H1 (cell line): Measurements from ENCODE around the gene TTC32. TPM values are rescaled to one million over a fixed set of nuclear protein-coding genes. Genes with fewer than 3 reads are reported as not detected.

ENCODE experiments used
- CTCF ChIA-PET: fragments of 300-600 bp; sonication (Branson Sonifier 250); formaldehyde crosslinking; loops from one replicate; lab custom pipeline; 2021; ENCODE audit not compliant: partially characterized antibody; lab: Charles Lee
- POLR2A ChIA-PET: fragments of 300-600 bp; sonication (Branson Sonifier 250); formaldehyde crosslinking; loops from one replicate; lab custom pipeline; 2021; ENCODE audit warnings: inconsistent platforms; ENCODE audit not compliant: partially characterized antibody; lab: Charles Lee
- DNase-seq, 2 experiments: peaks; one replicate each; pipeline versions ENCODE4 v3.0.0 to v3.0.0-alpha.2; 2010 to 2022; ENCODE audit warnings: low spot score in 2 of 2, low read depth in 1 of 2, mixed read lengths in 1 of 2
- FAIRE-seq: peaks from 2 replicates; lab custom pipeline; 2011; peaks lifted over from hg19 to GRCh38; lab: Jason Lieb, UNC
- H2AFZ ChIP-seq: 2 replicates; pipeline ENCODE4 v1.8.1; 2012; ENCODE audit warnings: low read length, inconsistent platforms
- H2AK5ac ChIP-seq: 2 replicates; pipeline ENCODE4 v1.6.1; 2013; ENCODE audit warnings: low read depth, low read length
- H2BK120ac ChIP-seq: replicated peaks from 2 replicates; pipeline ENCODE3; 2013; ENCODE audit warnings: low read depth, low read length, inconsistent platforms
- H2BK12ac ChIP-seq: 2 replicates; pipeline ENCODE4 v1.6.1; 2013; ENCODE audit warnings: low read depth, low read length
- H2BK15ac ChIP-seq: 2 replicates; pipeline ENCODE4 v1.6.1; 2013; ENCODE audit warnings: low read length
- H2BK20ac ChIP-seq: 2 replicates; pipeline ENCODE4 v1.6.1; 2013; ENCODE audit warnings: low read length
- H2BK5ac ChIP-seq: 2 replicates; pipeline ENCODE4 v1.6.1; 2013; ENCODE audit warnings: low read depth, low read length
- H3K14ac ChIP-seq: 2 replicates; pipeline ENCODE4 v1.6.1; 2013; ENCODE audit warnings: inconsistent platforms; ENCODE audit not compliant: insufficient read length
- H3K18ac ChIP-seq: 2 replicates; pipeline ENCODE4 v1.6.1; 2013; ENCODE audit warnings: low read length; ENCODE audit errors: extremely low read depth
- H3K23ac ChIP-seq: 2 replicates; pipeline ENCODE4 v1.6.1; 2013; ENCODE audit warnings: inconsistent platforms; ENCODE audit not compliant: insufficient read length
- H3K23me2 ChIP-seq: 2 replicates; pipeline ENCODE4 v1.6.1; 2013; ENCODE audit warnings: low read depth, low read length
- H3K27ac ChIP-seq: 2 replicates; pipeline ENCODE4 v1.6.1; 2011; ENCODE audit warnings: low read depth, low read length, inconsistent platforms
- H3K27me3 ChIP-seq, 4 experiments: replicated peaks in 1 of 4; 1 replicate in 1 of 4; 2 replicates in 3 of 4; pipeline versions ENCODE4 v1.6.1 to v1.8.1; 2011 to 2013; ENCODE audit warnings: low read length in 3 of 4, mild to moderate bottlenecking in 3 of 4, inconsistent platforms in 2 of 4, mixed read lengths in 2 of 4, moderate library complexity in 1 of 4; ENCODE audit not compliant: control insufficient read depth in 3 of 4, insufficient read depth in 3 of 4; ENCODE audit errors: extremely low read depth in 1 of 4
- H3K36me3 ChIP-seq, 4 experiments: 2 replicates each; pipeline versions ENCODE4 v1.6.1 to v1.8.1; 2011 to 2013; ENCODE audit warnings: mild to moderate bottlenecking in 4 of 4, low read length in 3 of 4, moderate library complexity in 2 of 4, control low read depth in 1 of 4, inconsistent platforms in 1 of 4; ENCODE audit not compliant: insufficient read depth in 4 of 4, control insufficient read depth in 2 of 4
- H3K4ac ChIP-seq: replicated peaks from 2 replicates; pipeline ENCODE3; 2013; ENCODE audit warnings: low read length, low read depth, mixed read lengths, inconsistent platforms; ENCODE audit not compliant: insufficient read length
- H3K4me1 ChIP-seq, 4 experiments: replicated peaks in 1 of 4; 1 replicate in 1 of 4; 2 replicates in 3 of 4; pipeline versions ENCODE4 v1.6.1 to v1.8.1; 2011 to 2013; ENCODE audit warnings: low read length in 3 of 4, inconsistent platforms in 2 of 4, mixed read lengths in 1 of 4; ENCODE audit not compliant: insufficient read depth in 4 of 4, control insufficient read depth in 3 of 4
- H3K4me2 ChIP-seq, 2 experiments: 2 replicates each; pipeline versions ENCODE4 v1.6.1 to v1.8.1; 2011 to 2013; ENCODE audit warnings: low read depth in 2 of 2, low read length in 2 of 2, control low read depth in 1 of 2, inconsistent platforms in 1 of 2, mild to moderate bottlenecking in 1 of 2; ENCODE audit not compliant: insufficient read depth in 1 of 2
- H3K4me3 ChIP-seq, 4 experiments: fragments of 200-600, 300-600 bp in 1 of 4; sonication (generic), shearing (Covaris generic), sonication (Bioruptor Twin) in 1 of 4; 2 replicates each; pipeline versions ENCODE4 v1.5.1 to v1.8.1; 2011 to 2016; ENCODE audit warnings: low read length in 4 of 4, low read depth in 3 of 4, control low read depth in 2 of 4, inconsistent platforms in 2 of 4, mild to moderate bottlenecking in 2 of 4, mixed read lengths in 1 of 4, moderate library complexity in 1 of 4; ENCODE audit not compliant: insufficient read depth in 2 of 4; ENCODE audit errors: extremely low read depth in 1 of 4
- H3K56ac ChIP-seq: replicated peaks from 2 replicates; pipeline ENCODE3; 2013; ENCODE audit warnings: low read depth, mild to moderate bottlenecking, mixed read lengths, low read length, inconsistent platforms; ENCODE audit not compliant: insufficient read length
- H3K79me1 ChIP-seq: 2 replicates; pipeline ENCODE4 v1.6.1; 2013; ENCODE audit warnings: low read depth, low read length, control low read depth
- H3K79me2 ChIP-seq, 2 experiments: 2 replicates each; pipeline versions ENCODE4 v1.6.1 to v1.8.1; 2012 to 2013; ENCODE audit warnings: low read length in 2 of 2, mild to moderate bottlenecking in 2 of 2, inconsistent platforms in 1 of 2; ENCODE audit not compliant: insufficient read depth in 2 of 2, control insufficient read depth in 1 of 2
- H3K9ac ChIP-seq, 4 experiments: replicated peaks in 1 of 4; 1 replicate in 1 of 4; 2 replicates in 3 of 4; pipeline versions ENCODE4 v1.6.1 to v1.8.1; 2011 to 2013; ENCODE audit warnings: low read depth in 3 of 4, low read length in 3 of 4, control low read depth in 2 of 4, mild to moderate bottlenecking in 2 of 4, moderate library complexity in 2 of 4, inconsistent platforms in 1 of 4; ENCODE audit errors: extremely low read depth in 1 of 4
- H3K9me3 ChIP-seq, 2 experiments: 2 replicates each; pipeline versions ENCODE4 v1.6.1 to v1.8.1; 2012 to 2013; ENCODE audit warnings: mild to moderate bottlenecking in 2 of 2, moderate library complexity in 2 of 2, control low read depth in 1 of 2, inconsistent platforms in 1 of 2, low read depth in 1 of 2, low read length in 1 of 2, mixed read lengths in 1 of 2; ENCODE audit not compliant: insufficient read depth in 2 of 2
- H4K20me1 ChIP-seq, 2 experiments: replicated peaks in 1 of 2; 2 replicates each; pipeline versions ENCODE3 to v1.8.1; 2011 to 2013; ENCODE audit warnings: inconsistent platforms in 2 of 2, low read length in 2 of 2, mild to moderate bottlenecking in 1 of 2; ENCODE audit not compliant: insufficient read depth in 2 of 2, control insufficient read depth in 1 of 2
- H4K5ac ChIP-seq: 2 replicates; pipeline ENCODE4 v1.6.1; 2013; ENCODE audit warnings: low read length, low read depth, mixed read lengths, inconsistent platforms; ENCODE audit not compliant: insufficient read length
- H4K8ac ChIP-seq: 2 replicates; pipeline ENCODE4 v1.8.0; 2013; ENCODE audit warnings: mild to moderate bottlenecking, moderate library complexity, low read length, inconsistent platforms; ENCODE audit not compliant: insufficient read depth; ENCODE audit errors: extremely low read depth
- H4K91ac ChIP-seq: replicated peaks from 2 replicates; pipeline ENCODE3; 2013; ENCODE audit warnings: low read length, mixed read lengths, inconsistent platforms; ENCODE audit not compliant: insufficient read length
- BRCA1 ChIP-seq: IDR thresholded peaks from 2 replicates; pipeline ENCODE4 v1.6.1; 2012; ENCODE audit warnings: low read depth, low read length, improper control_type of control experiment
- JUN ChIP-seq: IDR thresholded peaks from 2 replicates; pipeline ENCODE4 v1.6.1; 2011; ENCODE audit warnings: low read depth, mild to moderate bottlenecking, improper control_type of control experiment, low read length
- WGBS, 2 experiments: shearing (Covaris generic) in 1 of 2; methylation state at CpG; one replicate each; pipeline versions ENCODE4 v1.1.6 to v1.1.7; 2013 to 2015; ENCODE audit warnings: low lambda C conversion rate in 2 of 2, mixed read lengths in 2 of 2, inconsistent platforms in 1 of 2, low coverage in 1 of 2, missing lambda C conversion rate in 1 of 2; ENCODE audit not compliant: insufficient replicate concordance in 2 of 2, insufficient coverage in 1 of 2, insufficient read length in 1 of 2; ENCODE audit errors: extremely low coverage in 1 of 2, missing lambda C conversion rate in 1 of 2; 5-methylcytosine and 5-hydroxymethylcytosine counted together
- polyA plus RNA-seq, 7 experiments: library from polyadenylated mRNA; depleted of rRNA in 3 of 7; stranded (reverse) in 5 of 7; unstranded in 2 of 7; fragments of >200 nt in 5 of 7; fragments of 200-250 nt in 2 of 7; gene quantifications; 1 replicate in 5 of 7; 2 replicates in 1 of 7; 4 replicates in 1 of 7; pipeline versions ENCODE4 v1.2.1 to v1.2.3, GENCODE V29; 2011 to 2013; ENCODE audit warnings: missing spikeins in 2 of 7, mixed read lengths in 2 of 7
- total RNA-seq: library from RNA; stranded (reverse); fragmentation: NEBNext Ultra II Directional; extraction: Animal tissue kit (Norgen Biotek cat#: 25700); gene quantifications from 2 replicates; pipeline ENCODE4 v1.2.1, GENCODE V29; 2021
- TF ChIP-seq, protein P1 (sequence below): IDR thresholded peaks from 2 replicates; pipeline ENCODE4 v1.6.1; 2011; ENCODE audit warnings: low read length, improper control_type of control experiment

TTC32 gene
- total and polyA plus RNA-seq, 2 of the 8 experiments (the other 6 are each of a cell fraction or from before 2014, with no cell fraction given) = 6.8 to 8.7 TPM

DNA sequence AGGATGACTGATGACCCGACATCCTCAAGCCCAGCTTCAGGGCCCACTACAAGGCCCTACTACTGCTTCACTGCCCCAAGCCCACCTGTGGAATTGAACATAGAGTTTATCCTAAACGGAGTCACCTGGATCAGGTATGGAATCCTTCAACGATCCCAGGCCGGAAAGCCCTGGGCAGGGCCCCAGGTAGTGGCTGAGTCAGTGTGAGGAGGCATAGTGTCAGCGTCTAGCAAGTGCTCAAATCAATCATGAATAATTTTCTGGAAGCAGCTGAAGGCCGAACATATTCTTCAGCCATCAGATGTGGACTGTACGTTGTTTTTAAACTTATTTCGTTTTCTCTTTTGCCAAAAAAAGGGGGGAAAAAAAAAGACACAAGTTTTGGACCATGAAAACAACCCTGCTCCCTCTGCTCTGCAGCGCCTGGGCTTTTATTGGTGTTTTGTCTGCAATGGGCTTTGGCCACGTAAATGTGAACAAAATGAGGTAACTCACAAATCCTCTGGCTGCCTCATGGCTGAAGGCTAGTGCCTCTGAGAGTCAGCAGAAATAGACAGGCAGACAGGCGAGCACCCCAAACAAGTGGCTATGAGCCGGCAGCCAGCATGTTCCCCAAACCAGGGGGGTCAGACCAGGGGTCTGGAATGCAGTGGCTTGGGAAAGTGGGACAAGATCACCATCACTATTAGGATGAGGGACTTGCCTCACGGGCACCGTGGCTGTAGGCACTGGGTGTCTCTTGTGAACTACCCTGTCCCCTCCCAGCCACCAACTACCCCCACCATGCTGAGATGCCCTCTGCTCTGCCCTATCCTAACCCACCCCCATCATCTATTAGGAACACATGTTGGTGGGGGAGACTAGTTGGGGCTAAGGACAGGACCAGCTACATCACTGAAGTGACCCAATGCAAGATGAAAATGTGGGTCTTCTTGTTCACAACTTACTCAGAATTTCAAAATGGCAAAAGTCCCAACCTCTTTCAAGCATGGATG, 51.4 kb downstream of the TTC32 start:
- Histone ChIP-seq H4K20me1 (no peaks in the 10 kb centered on the region), H3K79me2 (no peaks in the 10 kb centered on the region), H3K23ac (no peak overlapping the region), H3K9me3 (no peaks in the 10 kb centered on the region), H2BK20ac (no peak overlapping the region)
- CTCF ChIA-PET = interaction anchor here (0.9 to 1.7 kb wide), 15 partner anchors 12 to 621 kb away, joined by 3 to 6 read pairs (median 3); no protein-coding TSS in a partner anchor
- TF ChIP-seq, protein P1, sequence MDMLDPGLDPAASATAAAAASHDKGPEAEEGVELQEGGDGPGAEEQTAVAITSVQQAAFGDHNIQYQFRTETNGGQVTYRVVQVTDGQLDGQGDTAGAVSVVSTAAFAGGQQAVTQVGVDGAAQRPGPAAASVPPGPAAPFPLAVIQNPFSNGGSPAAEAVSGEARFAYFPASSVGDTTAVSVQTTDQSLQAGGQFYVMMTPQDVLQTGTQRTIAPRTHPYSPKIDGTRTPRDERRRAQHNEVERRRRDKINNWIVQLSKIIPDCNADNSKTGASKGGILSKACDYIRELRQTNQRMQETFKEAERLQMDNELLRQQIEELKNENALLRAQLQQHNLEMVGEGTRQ = no peak
- TF ChIP-seq BRCA1 = no peak
- no peak for TF ChIP-seq JUN
- TF ChIP-seq, all 59 proteins: peak for 0
- POLR2A ChIA-PET = interaction anchor here (0.6 kb wide), 1 partner anchor 52 kb away, joined by 3 read pairs; no protein-coding TSS in a partner anchor
- H2BK15ac ChIP-seq = no peak overlapping the region
- H3K9ac ChIP-seq = no peak overlapping the region
- no peaks in the 10 kb centered on the region for H3K23me2 ChIP-seq
- WGBS, 2 experiments = 82% methylated on average over 14 of the region's 14 CpGs; no CpG with 5 or more reads in 1 of the 2 experiments
- H3K4me3 ChIP-seq = no peak overlapping the region
- H2AK5ac ChIP-seq = no peak overlapping the region
- H4K91ac ChIP-seq = no peak overlapping the region
- H3K27ac ChIP-seq = no peak overlapping the region
- no peaks in the 10 kb centered on the region for H3K36me3 ChIP-seq
- no peaks in the 10 kb centered on the region; a peak in 1 of 7 replicates for H3K27me3 ChIP-seq
- H2BK12ac ChIP-seq = no peak overlapping the region; the same call in 1 of the 2 replicates
- H2BK120ac ChIP-seq = no peak overlapping the region
- no peak overlapping the region for H3K4me2 ChIP-seq
- H4K8ac ChIP-seq = no peak overlapping the region
- H3K79me1 ChIP-seq = no peaks in the 10 kb centered on the region
- FAIRE-seq = no peak
- H2BK5ac ChIP-seq = peak overlapping the region; percentile 74; the same call in 1 of the 2 replicates
- peak in 1 of 2 experiments; percentile 37 for DNase-seq
- H3K4ac ChIP-seq = no peak overlapping the region
- no peak overlapping the region for H2AFZ ChIP-seq
- no peak overlapping the region for H4K5ac ChIP-seq
- H3K56ac ChIP-seq = no peak overlapping the region
- H3K14ac ChIP-seq = no peak overlapping the region
- H3K4me1 ChIP-seq = peaks cover 0 to 4% (median 2%) of the 10 kb centered on the region in 4 experiments; a peak in 4 of 7 replicates
- no peak overlapping the region for H3K18ac ChIP-seq
